K562 (cell line): ENCODE measurements around the gene CFAP141. TPM values are rescaled to one million over a fixed set of nuclear protein-coding genes. Genes with fewer than 3 reads are reported as not detected.

Experiments used
- BCLAF1 ChIP-seq, 2 experiments: fragments of 450-650 bp in 1 of 2; IDR thresholded peaks; 2 replicates each; pipeline ENCODE4 v1.6.1; 2011 to 2017; ENCODE audit warnings: low read depth in 2 of 2, antibody characterized with exemption in 1 of 2, borderline replicate concordance in 1 of 2, low read length in 1 of 2, mild to moderate bottlenecking in 1 of 2, mixed read lengths in 1 of 2; ENCODE audit not compliant: control insufficient read depth in 1 of 2
- BHLHE40 ChIP-seq: IDR thresholded peaks from 2 replicates; pipeline ENCODE4 v1.6.1; 2011; ENCODE audit warnings: low read length, improper control_type of control experiment
- BRD4 ChIP-seq: fragments of 200-600 bp; sonication (generic); IDR thresholded peaks from 2 replicates; pipeline ENCODE4 v1.6.1; 2017; ENCODE audit warnings: inconsistent platforms
- CBX2 ChIP-seq: fragments of 200-600 bp; sonication (generic); IDR thresholded peaks from one replicate; pipeline ENCODE4 v1.6.1; 2012; ENCODE audit warnings: mild to moderate bottlenecking, low read length, inconsistent platforms; ENCODE audit not compliant: insufficient read depth, poor library complexity, severe bottlenecking
- CEBPG ChIP-seq, 3 experiments: fragments of 200-800 bp in 1 of 3; sonication (Bioruptor generic) in 1 of 3; sonication (generic) in 1 of 3; formaldehyde crosslinking in 1 of 3; IDR thresholded peaks in 2 of 3; conservative IDR thresholded peaks in 1 of 3; 2 replicates each; pipeline versions ENCODE4 v1.6.1 to v1.8.0; 2016 to 2022; ENCODE audit warnings: missing compliant biosample characterization in 2 of 3, missing genetic modification characterization in 2 of 3, mild to moderate bottlenecking in 1 of 3, missing genetic modification reagents in 1 of 3
- HDAC3 ChIP-seq: fragments of 450-650 bp; IDR thresholded peaks from 2 replicates; pipeline ENCODE4 v1.6.1; 2018; ENCODE audit warnings: borderline replicate concordance, mild to moderate bottlenecking, moderate library complexity; ENCODE audit not compliant: partially characterized antibody
- LARP7 ChIP-seq: fragments of 450-650 bp; IDR thresholded peaks from 2 replicates; pipeline ENCODE4 v1.6.1; 2016
- MYC ChIP-seq, 2 experiments: fragments of 250-450 bp in 1 of 2; sonication (Bioruptor Pico) in 1 of 2; IDR thresholded peaks; 2 replicates each; pipeline versions ENCODE4 v1.5.1 to v1.6.1; 2012 to 2021; ENCODE audit warnings: low read depth in 2 of 2, borderline replicate concordance in 1 of 2, improper control_type of control experiment in 1 of 2, low read length in 1 of 2, mild to moderate bottlenecking in 1 of 2, moderate library complexity in 1 of 2
- PCBP1 ChIP-seq: fragments of 200-400 bp; formaldehyde crosslinking; IDR thresholded peaks from 2 replicates; pipeline ENCODE4 v1.6.1; 2018; ENCODE audit warnings: mild to moderate bottlenecking, low read depth, low read length; ENCODE audit not compliant: poor library complexity, severe bottlenecking
- PTBP1 ChIP-seq: fragments of 200-400 bp; formaldehyde crosslinking; IDR thresholded peaks from 2 replicates; pipeline ENCODE4 v1.6.1; 2017; ENCODE audit warnings: low read depth, low read length
- RBM22 ChIP-seq: fragments of 200-400 bp; formaldehyde crosslinking; IDR thresholded peaks from 2 replicates; pipeline ENCODE4 v1.6.1; 2018; ENCODE audit warnings: low read length, low read depth; ENCODE audit not compliant: poor library complexity, severe bottlenecking
- TAF15 ChIP-seq: fragments of 200-400 bp; formaldehyde crosslinking; IDR thresholded peaks from 2 replicates; pipeline ENCODE4 v1.6.1; 2017; ENCODE audit warnings: mild to moderate bottlenecking, low read depth, low read length, moderate library complexity
- THAP7 ChIP-seq: fragments of 250-450 bp; sonication (Bioruptor Pico); IDR thresholded peaks from 2 replicates; pipeline ENCODE4 v1.5.0; 2021
- THRA ChIP-seq: fragments of 450-650 bp; IDR thresholded peaks from 2 replicates; pipeline ENCODE4 v1.6.1; 2017; ENCODE audit warnings: mild to moderate bottlenecking, moderate library complexity
- ZNF280A ChIP-seq: fragments of 450-650 bp; IDR thresholded peaks from 2 replicates; pipeline ENCODE4 v1.6.1; 2018; ENCODE audit warnings: mild to moderate bottlenecking, low read depth; ENCODE audit not compliant: partially characterized antibody
- polyA plus RNA-seq, 8 experiments: library from polyadenylated mRNA; depleted of rRNA in 4 of 8; stranded (reverse) in 5 of 8; unstranded in 3 of 8; fragments of >200 nt; fragmentation: Nextera tagmentation in 2 of 8; fragmentation: Illumina TruSeq in 1 of 8; extraction: Ambion mirVana in 2 of 8; extraction: Trizol in 1 of 8; gene quantifications; 2 replicates each; pipeline versions ENCODE4 v1.2.1 to v1.2.3, GENCODE V29; 2011 to 2014; ENCODE audit warnings: inconsistent platforms in 1 of 8, missing spikeins in 1 of 8
- total RNA-seq, 7 experiments: library from RNA; depleted of rRNA in 6 of 7; stranded (reverse); fragments of >200 nt in 6 of 7; fragmentation: Illumina TruSeq in 2 of 7; extraction: Trizol in 2 of 7; gene quantifications; 2 replicates each; pipeline versions ENCODE4 v1.2.1 to v1.2.3, GENCODE V29; 2011 to 2021; ENCODE audit warnings: low replicate concordance in 1 of 7
- TF ChIP-seq, protein P1 (sequence below), 2 experiments: fragments of 450-650 bp; IDR thresholded peaks; 2 replicates each; pipeline ENCODE4 v1.6.1; 2016

CFAP141 gene
- total and polyA plus RNA-seq, 9 of the 15 experiments (the other 6 are each of a cell fraction or from before 2014, with no cell fraction given), result not detected

DNA sequence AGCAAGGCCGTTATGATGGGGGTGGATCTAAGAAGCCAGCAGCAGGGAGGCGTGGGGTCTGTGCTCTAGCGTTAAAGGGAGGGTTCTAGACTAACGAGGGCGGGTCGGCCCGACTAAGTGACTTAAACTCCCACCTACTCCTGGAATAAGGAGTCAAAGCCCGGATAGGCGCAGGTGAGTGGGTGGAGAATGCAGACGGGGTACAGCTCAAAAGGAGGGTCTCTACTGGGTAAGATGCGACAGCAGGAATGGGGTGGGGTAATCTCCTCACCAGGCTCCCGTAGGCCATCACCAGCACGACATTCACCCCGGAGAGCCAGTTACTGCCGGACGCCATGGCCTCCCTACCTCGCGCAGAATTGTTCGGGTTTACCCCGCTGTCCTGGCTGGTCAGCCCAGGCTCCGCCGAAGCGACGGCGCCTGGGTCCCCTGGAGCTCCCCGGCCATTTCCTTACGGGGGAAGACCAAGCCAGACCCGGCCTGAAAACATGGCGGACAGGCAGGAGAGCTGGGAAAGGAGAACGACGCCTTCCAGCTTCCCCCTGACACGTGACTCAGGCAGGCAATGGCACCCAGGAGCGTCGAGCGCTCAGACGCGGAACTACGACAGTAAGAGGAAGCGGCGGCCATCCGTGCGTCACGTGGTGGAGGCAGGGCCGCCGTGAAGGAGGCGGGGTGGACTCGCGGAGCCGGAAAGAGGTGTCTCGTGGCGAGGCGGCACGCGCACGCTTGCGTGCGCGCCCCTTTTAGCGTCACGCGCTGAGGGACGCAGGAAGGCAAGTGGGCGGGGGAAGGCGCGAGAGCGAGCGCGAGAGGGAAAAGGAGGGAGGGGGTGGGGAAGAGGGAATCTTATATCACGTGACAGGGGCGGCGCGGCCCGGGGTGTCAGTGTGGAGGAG, 14.2 kb upstream of the CFAP141 start, which contains the start of gene UBAP2L (continued):
- peak; percentile 100 for TF ChIP-seq MYC (IDR thresholded peaks at IDR 0.05; ENCODE audit: low read depth, low read length)
- peak; percentile 94 for TF ChIP-seq MYC (CRISPR knock-in tag; IDR thresholded peaks at IDR 0.05; ENCODE audit: borderline replicate concordance, low read depth)
- no peak for TF ChIP-seq RBM22
- no peak for TF ChIP-seq PTBP1
- peak; percentile 30 for TF ChIP-seq PCBP1
- TF ChIP-seq THRA, result no peak
- no peak for TF ChIP-seq BRD4
- TF ChIP-seq, protein P1, sequence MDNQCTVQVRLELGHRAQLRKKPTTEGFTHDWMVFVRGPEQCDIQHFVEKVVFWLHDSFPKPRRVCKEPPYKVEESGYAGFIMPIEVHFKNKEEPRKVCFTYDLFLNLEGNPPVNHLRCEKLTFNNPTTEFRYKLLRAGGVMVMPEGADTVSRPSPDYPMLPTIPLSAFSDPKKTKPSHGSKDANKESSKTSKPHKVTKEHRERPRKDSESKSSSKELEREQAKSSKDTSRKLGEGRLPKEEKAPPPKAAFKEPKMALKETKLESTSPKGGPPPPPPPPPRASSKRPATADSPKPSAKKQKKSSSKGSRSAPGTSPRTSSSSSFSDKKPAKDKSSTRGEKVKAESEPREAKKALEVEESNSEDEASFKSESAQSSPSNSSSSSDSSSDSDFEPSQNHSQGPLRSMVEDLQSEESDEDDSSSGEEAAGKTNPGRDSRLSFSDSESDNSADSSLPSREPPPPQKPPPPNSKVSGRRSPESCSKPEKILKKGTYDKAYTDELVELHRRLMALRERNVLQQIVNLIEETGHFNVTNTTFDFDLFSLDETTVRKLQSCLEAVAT (IDR thresholded peaks at IDR 0.05), result peak in 1 of 2 experiments; percentile 99
- TF ChIP-seq BHLHE40, result peak; percentile 99
- TF ChIP-seq THAP7 (CRISPR knock-in tag), result no peak
- TF ChIP-seq CEBPG (CRISPR knock-in tag; IDR thresholded peaks at IDR 0.05), result no peak
- TF ChIP-seq CEBPG (tag; conservative IDR thresholded peaks at IDR 0.05 in 1 of 2, IDR thresholded peaks at IDR 0.05 in 1 of 2), result no peak
- TF ChIP-seq HDAC3, result no peak
- 0 out of 4 replicates have a peak, but pooled peaks of 1 of the 2 experiments have one; percentile 42 for TF ChIP-seq BCLAF1 (IDR thresholded peaks at IDR 0.05; ENCODE audit: borderline replicate concordance in 1 of 2, control insufficient read depth in 1 of 2, low read depth in 2 of 2, low read length in 1 of 2)
- TF ChIP-seq LARP7, result no peak
- no peak for TF ChIP-seq TAF15
- no peak for TF ChIP-seq CBX2
- TF ChIP-seq ZNF280A, result no peak
